Central memory CD4-positive, alpha-beta T cell (primary cell): ENCODE results near the gene SNX13.
"Not testable (repeated sequence)": the region's sequence is repeated elsewhere in the genome, so short reads cannot be mapped to it uniquely, and the experiment has no call there.

ENCODE experiments used
- DNase-seq: peaks from one replicate; pipeline ENCODE4 v3.0.0; 2022

SNX13 gene

DNA sequence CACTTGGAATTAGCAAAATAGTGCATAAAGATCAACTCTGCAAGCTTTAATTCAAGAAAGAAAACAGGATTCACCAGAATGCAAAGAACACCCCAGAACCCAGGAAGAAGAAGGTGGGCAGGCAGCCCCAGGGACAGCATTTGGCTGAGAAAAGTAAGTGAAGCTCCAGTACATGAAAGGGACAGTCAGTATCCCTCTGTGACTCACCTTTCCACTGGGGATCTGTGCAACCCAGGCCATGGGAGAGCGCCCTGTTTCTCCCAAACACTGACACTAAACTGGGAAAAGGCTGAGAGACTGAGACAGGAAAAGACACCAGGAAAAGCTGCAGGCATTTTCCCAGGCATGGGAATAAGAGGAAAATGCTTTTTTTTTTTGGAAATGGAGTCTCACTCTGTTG is 28.2 kb downstream of the SNX13 start:
- no peak for DNase-seq

DNA sequence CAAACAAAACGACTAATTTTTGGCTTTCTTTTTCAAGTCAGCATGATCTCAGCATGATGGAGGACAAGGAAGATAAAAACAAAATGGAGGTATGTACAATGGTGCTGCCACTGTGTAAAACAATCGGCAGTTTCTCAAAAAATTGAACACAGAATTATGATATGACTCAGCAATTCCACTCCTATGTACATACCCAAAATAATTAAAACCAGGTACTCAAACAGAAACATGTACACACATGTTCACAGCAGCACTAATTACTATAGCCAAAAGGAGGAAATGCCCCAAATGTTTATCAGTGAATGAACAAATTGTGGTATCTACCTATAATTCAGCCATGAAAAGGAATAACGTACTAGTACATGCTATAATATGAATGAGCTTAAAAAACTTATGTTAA is 29.9 kb downstream of the SNX13 start:
- no peak for DNase-seq

DNA sequence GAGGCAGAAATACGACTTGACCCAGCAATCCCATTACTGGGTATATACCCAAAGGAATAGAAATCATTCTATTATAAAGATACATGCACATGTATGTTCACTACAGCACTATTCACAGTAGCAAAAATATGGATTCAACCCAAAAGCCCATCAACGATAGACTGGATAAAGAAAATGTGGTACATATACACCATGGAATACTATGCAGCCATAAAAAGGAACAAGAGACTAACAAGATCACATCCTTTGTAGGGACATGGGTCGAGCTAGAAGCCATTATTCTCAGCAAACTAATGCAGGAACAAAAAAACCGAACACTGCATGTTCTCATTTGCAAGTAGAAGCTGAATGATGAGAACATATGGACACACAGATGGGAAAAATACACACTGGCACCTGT is 31.0 kb downstream of the SNX13 start:
- DNase-seq = not testable (repeated sequence)

DNA sequence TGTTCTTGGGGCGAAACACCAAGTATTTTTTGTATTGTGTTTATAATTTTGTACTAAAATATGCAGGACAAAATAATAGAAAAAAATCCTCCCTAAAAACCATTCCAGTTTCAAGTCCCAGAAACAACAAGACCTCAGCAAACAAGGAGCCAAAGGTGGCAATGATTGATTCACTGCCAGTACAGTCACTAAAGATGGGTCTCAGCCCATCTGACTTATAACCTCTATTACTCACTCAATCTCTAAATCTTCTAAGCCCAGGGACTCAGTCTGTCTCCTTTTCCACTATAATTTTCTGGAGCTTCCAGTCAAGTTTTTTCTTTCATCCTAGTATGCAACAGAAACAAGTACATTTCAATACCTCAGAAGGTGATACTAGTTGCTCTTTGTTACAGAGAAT is 33.3 kb downstream of the SNX13 start:
- DNase-seq = no peak

DNA sequence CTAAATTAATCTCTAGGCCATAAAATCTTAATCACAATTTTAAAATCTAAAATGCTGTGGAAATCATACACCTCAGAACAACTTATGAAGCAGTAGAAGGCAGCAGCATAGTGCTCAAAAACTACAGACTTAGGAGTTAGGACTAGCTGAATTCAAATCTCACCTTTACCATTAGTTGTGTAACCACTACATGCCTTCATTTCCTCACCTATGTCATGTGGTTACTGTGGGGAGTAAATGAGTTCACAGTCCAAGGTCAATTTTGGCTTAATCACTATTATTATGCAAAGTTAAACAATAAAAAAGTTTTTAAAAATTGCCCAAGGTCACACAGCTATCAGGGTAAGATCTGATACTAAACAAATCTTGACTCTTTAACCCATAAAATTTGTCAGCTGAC is 37.0 kb downstream of the SNX13 start:
- DNase-seq = no peak

DNA sequence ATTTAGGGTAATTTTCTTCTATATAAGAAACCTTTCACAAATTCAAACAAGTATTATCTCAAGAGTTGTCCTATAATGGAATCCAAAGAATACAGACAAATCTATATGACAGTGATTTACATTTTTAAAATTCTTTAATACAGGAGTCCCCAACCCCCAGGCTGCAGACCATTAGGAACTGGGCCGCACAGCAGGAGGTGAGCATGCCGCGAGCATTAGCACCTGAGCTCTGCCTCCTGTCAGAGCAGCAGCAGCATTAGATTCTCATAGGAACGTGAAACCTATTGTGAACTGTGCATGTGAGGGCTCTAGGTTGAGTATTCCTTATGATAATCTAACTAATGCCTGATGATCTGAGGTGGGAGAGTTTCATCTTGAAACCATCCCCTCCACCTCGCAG is 37.7 kb downstream of the SNX13 start:
- DNase-seq = no peak

DNA sequence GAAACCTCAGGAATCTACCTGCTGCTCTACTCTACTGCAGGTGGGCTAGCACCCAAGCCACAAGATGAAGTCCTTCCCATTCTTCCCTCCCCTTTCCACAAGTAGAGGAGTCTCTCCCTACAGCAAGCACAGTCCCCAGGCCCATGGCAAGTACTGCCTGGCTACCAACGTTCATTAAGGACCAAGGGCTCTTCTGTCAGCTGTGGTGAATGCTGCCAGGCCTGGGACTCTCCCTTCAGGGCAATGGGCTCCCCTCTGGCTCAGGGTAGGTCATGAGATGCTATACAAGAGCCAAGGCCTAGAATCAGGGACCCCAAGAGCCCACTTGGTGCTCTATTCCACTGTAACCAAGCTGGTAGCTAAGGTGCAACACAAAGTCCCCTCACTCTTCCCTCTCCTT is 39.8 kb downstream of the SNX13 start:
- no peak for DNase-seq

DNA sequence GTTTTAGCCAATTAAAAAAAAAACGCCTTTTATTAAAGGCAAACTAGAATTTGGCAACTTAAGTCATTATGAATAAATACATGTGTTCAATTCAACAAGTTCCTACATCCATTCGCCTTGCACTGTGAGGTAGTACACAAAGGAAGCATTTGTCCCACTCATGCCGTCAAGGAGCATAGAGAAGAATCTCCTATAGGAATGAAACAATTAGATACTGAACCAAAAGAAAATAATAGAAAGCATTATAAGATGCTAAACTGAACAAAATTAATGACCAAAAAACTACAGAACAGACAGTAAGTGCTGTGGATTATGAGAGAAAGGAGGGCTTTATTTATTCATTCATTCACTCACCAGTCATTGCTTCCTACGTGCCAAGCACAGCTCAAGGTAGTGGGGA is 42.2 kb downstream of the SNX13 start:
- no peak for DNase-seq

DNA sequence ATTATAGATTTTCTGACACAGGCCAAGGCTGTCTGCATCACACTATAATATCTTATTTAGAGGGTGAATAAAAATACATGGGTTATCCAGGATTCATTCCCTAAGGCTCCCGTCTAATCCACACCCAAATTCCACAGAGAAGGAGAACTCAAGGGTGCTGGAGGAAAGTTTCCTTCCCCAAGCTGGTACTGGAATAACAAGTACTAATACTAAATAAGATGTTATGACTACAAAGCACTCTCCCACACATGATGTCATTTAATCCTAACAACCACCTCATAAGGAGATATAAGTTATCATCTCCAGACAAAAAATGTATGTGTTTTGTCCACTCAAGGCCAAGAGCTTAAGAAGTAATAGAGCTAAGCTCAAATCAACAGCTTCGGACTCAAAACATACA is 53.0 kb downstream of the SNX13 start:
- no peak for DNase-seq

DNA sequence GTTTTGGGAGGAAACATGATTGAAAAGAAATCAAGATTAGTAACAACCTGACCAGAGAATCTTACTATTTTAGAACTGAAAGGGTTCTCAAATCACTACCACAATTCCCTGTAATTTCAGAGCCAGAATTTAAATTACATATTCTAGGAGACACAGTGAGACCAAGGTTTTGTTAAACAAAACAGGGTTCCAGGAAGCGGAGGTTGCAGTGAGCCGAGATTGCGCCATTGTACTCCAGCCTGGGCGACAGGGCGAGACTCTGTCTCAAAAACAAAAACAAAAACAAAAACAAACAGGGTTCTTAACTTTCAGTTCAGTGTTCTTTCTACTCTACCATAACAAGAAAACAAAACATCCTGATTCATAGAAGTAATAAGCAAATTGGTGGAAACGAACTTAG is 57.6 kb downstream of the SNX13 start:
- DNase-seq = no peak

DNA sequence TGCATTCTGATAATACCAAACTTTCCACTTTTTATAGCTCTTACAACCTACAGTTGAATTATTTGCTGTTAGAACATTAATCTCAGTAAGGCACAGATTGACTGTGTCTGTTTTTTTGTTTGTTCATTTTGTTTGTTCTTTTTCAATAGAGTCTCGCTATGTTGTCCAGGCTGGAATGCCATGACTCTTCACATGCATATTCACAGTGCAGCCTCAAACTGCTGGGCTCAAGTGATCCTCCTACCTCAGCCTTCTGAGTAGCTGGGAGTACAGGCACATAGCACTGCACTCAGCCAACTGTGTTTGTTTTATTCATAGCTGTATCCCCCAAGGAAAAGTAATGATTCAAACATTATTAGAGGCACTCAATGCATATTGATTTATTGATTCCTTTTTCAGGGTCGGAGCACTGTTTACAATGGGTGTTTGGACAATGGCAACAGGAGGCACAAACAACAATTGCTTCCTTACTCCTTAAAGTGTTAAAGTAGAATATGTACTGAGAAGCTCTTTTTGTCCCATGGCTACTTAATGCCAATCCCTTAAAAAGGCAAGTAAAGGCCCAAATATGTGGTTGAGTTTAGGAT is 61.1 kb downstream of the SNX13 start:
- no peak for DNase-seq

DNA sequence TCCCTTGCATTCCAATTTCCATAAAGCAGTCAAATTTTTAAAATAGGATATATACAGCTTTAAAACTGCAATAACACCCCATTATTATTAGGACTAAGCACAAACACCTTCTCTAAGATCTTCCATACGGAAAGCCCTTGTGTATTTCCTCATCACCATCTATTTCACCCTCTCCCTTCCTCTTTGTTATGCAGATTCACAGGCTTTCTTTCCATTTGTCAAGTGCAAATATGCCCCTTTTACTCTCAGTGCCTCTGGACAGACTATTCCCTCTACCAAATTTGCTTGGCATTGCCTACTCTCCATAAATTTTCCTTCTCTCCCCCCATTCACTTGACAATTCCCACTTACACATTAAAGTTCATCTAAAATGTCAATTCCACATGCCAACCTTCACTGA is 61.7 kb downstream of the SNX13 start:
- DNase-seq = no peak

DNA sequence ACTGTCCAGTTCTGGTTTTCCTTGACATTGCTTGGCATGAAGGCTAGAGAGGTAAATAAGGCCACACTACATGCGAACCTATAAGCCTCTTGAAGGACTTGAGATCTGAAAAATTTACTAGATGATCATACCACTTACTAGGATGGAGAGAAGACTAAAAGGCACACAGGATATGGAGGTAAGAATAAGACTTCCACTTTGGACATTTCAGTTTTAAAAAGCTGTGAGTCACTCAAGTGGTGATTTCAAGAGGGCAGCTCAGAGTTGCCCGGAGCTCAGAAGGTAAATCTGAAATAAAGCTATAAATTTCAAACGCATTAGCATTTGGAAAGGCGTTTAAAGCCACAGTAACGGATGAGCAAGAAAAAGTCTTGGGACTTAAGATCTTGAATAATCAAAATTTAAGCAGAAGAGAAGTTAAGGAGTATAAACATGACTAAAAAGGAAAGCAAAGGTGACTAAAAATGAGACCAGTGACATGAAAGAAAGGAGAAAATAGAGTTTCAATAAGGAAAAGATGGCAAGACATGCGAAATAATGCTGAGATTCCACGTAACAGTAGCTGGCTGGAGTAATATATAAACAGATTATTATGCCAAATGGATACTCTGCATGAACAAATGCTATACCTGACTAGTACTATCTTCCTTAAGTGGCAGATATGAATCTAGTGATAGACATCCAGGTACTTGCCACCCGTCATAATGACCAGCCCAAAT is 68.3 kb downstream of the SNX13 start:
- no peak for DNase-seq

DNA sequence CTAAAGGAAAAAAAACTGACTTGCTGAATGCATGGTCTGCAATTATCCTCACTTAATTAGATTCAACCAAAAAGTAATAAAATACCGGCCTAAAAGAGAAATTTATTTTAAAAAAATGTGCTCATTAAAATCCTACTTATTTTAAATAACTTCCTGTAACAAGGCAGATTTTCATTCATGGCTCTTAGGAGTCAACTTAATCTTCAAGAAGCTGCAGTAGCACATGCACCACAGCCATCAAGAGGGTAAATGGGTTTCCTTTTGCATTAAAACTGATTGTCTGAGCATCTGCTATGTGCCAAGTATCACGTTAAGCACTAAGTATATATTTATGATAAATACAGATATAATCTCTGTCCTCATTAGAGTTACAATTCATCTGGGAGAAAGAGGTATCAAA is 69.9 kb downstream of the SNX13 start:
- no peak for DNase-seq

DNA sequence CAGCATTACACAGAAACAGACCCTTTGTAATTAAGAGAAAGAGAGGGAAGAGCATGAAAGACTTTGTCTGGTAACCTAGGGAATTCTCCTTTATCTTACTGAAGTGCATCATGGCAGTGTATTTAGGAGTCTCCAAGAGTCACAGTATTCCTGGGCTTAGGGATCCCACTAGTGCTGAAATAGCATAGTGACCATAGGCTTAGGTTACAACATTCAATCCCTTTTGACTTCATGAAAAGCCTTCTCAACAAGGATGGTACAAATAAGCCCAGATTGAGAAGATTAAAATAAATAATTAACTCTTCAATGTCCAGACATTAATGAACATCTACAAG is 76.5 kb downstream of the SNX13 start:
- DNase-seq = no peak

DNA sequence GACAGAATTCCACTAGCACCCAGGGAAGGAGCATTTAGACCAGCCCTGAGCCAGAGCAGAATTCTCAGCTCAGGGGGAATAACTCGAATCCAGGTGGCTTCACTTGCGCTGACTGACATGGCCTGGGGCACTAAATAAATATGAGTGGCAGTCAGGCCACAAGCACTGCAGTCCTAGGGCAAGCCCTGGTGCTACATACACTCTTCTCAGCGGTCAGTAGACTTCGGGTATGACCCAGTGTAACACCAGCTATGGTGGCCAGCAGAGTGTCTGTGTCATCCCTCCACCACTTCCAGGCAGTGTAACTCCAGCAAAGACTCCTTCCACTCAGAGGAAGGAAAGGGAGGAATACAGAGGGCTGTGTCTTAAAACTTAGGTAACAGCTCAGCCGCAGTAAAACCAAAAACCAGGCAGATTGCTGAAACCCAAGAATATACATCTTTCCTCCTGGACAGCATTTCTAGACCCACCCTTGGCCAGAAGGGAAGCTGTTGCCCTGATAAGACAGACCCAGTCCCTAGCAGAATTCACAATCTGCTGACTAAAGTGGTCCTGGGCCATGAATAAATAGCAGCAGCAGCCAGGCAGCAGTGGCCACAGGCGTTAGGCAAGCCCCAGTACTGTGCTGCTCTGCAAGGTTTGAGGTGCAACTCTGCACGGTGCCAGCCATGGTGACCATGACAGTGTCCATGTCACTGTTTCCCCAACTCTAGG is 77.0 kb downstream of the SNX13 start:
- no peak for DNase-seq

DNA sequence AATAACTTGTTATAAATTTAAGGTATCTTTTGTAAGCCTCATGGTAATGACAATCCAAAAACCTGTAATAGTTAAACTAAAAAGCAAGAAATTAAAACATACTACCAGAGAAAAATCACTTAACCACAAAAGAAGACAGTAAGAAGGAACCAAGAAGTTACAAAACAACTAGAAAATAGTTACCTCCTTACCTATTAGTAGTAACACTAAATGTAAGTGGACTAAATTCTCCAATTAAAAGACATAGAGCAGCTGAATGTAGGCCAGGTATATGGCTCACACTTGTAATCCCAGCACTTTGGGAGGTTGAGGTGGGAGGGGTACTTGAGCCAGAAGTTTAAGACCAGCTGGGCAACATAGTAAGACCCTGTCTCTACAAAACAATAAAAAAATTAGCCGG is 84.0 kb downstream of the SNX13 start:
- DNase-seq = no peak

DNA sequence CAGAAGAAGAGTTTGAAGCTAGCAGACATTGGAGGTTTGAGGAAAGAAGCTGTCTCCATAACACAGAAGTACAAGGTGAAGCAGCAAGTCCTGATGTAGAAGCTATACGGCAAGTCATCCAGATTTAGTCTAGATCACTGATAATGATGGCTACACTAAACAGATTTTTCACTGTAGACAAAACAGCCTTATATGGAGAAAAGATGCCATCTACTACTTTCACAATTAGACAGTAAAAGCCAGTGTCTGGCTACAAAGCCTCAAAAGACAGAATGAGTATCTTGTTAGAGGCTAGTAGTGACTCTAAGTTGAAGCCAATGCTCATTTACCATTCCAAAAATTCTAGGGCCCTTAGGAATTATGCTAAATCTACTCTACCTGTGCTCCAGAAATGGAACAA is 85.1 kb downstream of the SNX13 start:
- no peak for DNase-seq

DNA sequence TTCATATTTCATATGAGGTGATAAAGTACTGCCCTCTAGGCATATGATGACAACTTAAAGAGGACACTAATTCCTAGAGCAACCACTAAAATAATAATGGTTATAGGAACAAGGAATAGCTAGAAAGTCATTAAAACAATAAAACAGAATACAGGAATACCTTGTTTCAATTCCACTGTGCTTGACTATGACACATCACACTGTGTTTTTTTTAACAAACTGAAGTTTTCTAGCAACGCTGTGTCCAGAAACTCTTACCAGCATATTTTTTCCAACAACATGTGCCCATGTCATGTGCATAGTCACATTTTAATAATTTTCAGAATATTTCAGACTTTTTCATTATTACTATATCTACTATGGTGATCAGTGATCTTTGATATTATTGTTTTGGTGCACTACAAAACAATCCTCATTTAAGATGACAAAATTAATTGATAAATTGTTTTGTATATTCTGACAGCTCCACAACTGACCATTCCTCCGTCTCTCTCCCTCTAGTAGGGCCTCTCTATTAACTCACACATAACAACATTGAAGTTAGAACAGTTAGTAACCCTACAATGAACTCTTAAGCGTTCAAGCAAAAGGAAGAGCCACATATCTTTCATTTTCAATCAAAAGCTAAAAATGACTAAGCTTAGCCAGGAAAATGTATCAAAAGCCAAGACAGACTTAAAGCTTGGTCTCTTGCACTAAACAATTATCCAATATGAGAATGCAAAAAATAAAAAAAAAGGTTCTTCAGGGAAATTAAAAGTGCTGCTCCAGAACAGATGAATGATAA is 85.8 kb downstream of the SNX13 start:
- no peak for DNase-seq

DNA sequence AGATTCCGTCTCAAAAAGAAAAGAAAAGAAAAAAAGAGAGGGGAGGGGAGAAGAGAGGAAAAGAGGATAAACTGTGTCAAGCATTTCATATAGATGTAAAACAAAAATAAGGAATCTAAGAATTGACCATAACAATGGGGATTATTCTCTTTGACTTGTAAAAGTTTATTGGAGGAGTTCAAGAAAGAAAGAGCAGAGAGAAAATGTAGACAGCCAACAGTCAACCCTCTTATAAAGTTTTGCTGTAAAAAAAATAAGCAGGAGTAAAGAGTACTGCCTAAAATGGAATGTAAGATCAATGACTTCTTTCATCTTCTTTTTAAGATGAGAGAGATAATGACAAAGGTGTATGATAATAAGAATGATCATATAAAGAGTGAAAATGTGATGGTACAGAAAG is 87.9 kb downstream of the SNX13 start:
- no peak for DNase-seq

DNA sequence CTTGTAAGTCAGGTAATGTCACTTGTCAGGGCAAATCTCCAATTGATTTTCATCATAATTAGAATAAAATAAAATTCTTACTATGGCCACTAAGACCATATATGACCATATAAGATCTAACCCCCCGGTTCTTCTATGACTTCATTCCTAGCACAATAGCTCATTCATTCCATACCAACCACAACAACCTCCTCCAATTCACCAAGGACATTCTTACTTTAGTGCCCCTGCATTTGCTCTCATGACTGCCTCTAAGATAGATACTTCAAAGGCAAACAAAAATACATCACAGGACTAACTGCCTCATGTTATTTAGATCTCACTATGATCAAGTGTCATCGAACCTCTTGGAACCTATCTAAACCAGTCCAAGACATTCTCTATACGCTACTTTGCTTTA is 90.8 kb downstream of the SNX13 start:
- no peak for DNase-seq

DNA sequence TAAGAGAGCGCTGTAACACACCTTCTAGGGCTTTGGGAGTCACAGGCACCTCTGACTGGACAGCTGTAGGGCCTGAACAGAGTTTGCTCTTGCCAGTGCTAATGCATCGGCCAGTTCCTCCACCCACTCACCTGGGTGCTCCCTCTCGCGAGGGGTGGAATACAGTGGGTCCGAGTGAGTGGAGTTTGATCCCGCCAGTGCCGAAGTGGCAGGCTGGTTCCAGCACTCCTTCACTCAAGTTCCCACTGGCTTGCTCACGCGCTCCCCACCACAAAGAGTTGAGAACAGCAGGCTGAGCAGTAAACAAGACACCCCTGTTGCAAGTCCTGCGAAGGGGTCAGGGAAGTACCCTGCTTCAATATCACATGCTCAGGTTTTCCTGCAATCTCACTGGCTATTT is 91.8 kb downstream of the SNX13 start:
- DNase-seq = no peak

DNA sequence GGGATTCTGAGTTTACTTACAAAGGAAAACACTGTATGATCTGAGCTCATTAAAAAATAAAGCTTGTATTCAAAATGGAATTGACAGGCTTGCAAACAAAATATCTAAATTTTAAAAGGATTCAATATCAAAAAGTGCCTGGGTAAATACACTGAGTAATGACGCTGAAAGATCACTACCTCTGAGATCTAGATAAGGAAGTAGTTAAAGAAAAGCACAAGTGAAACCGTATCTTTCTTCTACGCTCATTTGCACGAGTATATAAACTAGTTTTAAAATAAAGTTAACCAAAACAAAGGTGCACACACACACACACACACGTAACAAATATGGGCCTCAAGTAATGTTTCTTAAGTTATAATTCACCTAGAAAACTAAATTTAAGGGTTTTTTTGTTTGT is 93.4 kb downstream of the SNX13 start:
- DNase-seq = no peak

DNA sequence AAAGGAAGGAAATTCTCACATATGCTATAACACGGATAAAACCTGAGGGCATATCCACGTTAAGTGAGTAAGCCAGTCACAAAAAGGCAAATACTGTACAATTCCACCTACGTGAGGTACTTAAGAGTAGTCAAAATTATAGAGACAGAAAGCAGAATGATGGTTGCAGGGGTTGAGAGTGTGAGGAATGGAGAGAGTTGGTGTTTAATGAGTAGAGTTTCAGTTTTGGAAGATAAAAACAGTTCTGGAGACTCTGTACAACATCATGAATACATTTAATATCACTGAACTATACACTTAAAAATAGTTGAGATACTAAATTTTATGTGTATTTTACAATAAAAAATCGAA is 95.1 kb downstream of the SNX13 start:
- no peak for DNase-seq
